Measurements from ENCODE around the gene SENP8. TPM values are rescaled to one million over a fixed set of nuclear protein-coding genes. Genes with fewer than 3 reads are reported as not detected.

The SENP8 gene
- total and polyA plus RNA-seq, 2 of the 13 experiments (the other 11 are each of a cell fraction or from before 2014, with no cell fraction given): 2.7 to 3.0 TPM

DNA sequence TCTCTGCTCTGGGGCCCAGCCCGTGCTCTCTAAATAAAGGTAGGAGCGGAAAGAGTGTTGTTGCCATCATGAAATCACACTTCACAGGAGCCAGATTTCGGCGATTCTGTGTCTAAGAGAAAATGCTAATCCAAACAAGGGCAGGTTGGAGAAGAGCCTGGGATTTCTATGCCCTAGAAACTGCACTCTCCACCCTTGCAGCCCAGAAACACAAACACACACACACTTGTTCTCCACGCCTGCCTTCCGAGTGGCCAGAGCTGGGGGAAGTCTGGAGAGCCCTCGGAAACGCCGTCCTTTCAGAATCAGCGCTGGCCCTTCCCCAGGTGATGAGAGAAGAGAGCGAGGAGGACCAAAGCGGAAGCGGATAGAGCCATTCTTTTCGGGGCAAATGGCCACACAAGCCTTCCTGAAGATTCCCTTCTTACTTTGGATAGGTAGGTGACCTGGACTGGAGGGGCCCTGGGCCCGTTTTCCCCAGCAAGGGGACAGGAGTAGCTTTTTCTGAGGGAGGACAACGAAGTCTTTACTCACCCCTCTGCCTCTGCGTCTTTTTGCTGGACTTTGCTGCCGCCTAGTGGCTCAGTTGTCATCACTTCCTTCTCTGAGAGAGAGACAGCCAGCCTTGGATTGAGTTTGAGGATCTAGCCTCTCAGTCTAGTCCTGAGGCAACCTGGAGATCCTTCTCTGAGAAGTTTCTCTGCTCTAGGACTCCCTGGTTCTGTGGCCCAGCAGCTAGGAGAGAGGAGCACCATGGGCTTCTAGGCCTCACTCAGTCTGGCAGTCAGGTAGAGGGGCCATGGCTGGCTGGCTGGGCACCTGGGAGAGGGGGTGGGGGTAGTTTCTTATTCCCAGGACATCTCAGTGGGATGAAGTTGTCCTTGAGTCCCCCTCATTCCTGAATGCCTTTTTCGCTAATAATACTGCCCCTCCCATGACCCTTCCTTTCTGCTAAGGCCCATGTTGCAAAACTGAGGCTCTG is 37.7 kb downstream of the SENP8 start (continued):
- TF ChIP-seq ZNF816 (CRISPR knock-in tag; IDR thresholded peaks at IDR 0.05; ENCODE audit: borderline replicate concordance): no peak
- TF ChIP-seq, protein P1, sequence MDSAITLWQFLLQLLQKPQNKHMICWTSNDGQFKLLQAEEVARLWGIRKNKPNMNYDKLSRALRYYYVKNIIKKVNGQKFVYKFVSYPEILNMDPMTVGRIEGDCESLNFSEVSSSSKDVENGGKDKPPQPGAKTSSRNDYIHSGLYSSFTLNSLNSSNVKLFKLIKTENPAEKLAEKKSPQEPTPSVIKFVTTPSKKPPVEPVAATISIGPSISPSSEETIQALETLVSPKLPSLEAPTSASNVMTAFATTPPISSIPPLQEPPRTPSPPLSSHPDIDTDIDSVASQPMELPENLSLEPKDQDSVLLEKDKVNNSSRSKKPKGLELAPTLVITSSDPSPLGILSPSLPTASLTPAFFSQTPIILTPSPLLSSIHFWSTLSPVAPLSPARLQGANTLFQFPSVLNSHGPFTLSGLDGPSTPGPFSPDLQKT (CRISPR knock-in tag; IDR thresholded peaks at IDR 0.05; ENCODE audit: borderline replicate concordance): no peak
- no peak for TF ChIP-seq SOX6 (IDR thresholded peaks at IDR 0.05)
- TF ChIP-seq SOX6 (CRISPR knock-in tag; IDR thresholded peaks at IDR 0.05): no peak
- TF ChIP-seq, protein P2, sequence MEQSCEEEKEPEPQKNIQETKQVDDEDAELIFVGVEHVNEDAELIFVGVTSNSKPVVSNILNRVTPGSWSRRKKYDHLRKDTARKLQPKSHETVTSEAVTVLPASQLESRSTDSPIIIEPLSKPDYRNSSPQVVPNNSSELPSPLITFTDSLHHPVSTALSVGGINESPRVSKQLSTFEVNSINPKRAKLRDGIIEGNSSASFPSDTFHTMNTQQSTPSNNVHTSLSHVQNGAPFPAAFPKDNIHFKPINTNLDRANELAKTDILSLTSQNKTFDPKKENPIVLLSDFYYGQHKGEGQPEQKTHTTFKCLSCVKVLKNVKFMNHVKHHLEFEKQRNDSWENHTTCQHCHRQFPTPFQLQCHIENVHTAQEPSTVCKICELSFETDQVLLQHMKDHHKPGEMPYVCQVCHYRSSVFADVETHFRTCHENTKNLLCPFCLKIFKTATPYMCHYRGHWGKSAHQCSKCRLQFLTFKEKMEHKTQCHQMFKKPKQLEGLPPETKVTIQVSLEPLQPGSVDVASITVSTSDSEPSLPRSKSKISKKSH (CRISPR knock-in tag; IDR thresholded peaks at IDR 0.05; ENCODE audit: borderline replicate concordance): no peak
- TF ChIP-seq CC2D1A (CRISPR knock-in tag; IDR thresholded peaks at IDR 0.05): no peak
- TF ChIP-seq ZSCAN22 (CRISPR knock-in tag; IDR thresholded peaks at IDR 0.05): no peak
- TF ChIP-seq WIZ (CRISPR knock-in tag; IDR thresholded peaks at IDR 0.05): no peak
- no peak for TF ChIP-seq RORA (CRISPR knock-in tag; IDR thresholded peaks at IDR 0.05)
- TF ChIP-seq ZNF251 (CRISPR knock-in tag; IDR thresholded peaks at IDR 0.05): no peak
- no peak for TF ChIP-seq ZNF839 (CRISPR knock-in tag; IDR thresholded peaks at IDR 0.05; ENCODE audit: borderline replicate concordance)
- TF ChIP-seq TAF15 (IDR thresholded peaks at IDR 0.05; ENCODE audit: low read depth, low read length, poor library complexity, severe bottlenecking): no peak
- TF ChIP-seq ZNF790 (CRISPR knock-in tag; IDR thresholded peaks at IDR 0.05; ENCODE audit: borderline replicate concordance): no peak
- TF ChIP-seq ZNF550 (CRISPR knock-in tag; IDR thresholded peaks at IDR 0.05; ENCODE audit: borderline replicate concordance): no peak
- TF ChIP-seq ZNF569 (CRISPR knock-in tag; IDR thresholded peaks at IDR 0.05; ENCODE audit: borderline replicate concordance): no peak
- TF ChIP-seq DR1 (CRISPR knock-in tag; IDR thresholded peaks at IDR 0.05): no peak
- no peak for TF ChIP-seq HMGA1 (CRISPR knock-in tag; conservative IDR thresholded peaks at IDR 0.05)
- TF ChIP-seq, protein P3, sequence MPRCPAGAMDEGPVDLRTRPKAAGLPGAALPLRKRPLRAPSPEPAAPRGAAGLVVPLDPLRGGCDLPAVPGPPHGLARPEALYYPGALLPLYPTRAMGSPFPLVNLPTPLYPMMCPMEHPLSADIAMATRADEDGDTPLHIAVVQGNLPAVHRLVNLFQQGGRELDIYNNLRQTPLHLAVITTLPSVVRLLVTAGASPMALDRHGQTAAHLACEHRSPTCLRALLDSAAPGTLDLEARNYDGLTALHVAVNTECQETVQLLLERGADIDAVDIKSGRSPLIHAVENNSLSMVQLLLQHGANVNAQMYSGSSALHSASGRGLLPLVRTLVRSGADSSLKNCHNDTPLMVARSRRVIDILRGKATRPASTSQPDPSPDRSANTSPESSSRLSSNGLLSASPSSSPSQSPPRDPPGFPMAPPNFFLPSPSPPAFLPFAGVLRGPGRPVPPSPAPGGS (CRISPR knock-in tag; IDR thresholded peaks at IDR 0.05): no peak
- TF ChIP-seq, protein P4, sequence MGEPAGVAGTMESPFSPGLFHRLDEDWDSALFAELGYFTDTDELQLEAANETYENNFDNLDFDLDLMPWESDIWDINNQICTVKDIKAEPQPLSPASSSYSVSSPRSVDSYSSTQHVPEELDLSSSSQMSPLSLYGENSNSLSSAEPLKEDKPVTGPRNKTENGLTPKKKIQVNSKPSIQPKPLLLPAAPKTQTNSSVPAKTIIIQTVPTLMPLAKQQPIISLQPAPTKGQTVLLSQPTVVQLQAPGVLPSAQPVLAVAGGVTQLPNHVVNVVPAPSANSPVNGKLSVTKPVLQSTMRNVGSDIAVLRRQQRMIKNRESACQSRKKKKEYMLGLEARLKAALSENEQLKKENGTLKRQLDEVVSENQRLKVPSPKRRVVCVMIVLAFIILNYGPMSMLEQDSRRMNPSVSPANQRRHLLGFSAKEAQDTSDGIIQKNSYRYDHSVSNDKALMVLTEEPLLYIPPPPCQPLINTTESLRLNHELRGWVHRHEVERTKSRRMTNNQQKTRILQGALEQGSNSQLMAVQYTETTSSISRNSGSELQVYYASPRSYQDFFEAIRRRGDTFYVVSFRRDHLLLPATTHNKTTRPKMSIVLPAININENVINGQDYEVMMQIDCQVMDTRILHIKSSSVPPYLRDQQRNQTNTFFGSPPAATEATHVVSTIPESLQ (CRISPR knock-in tag; conservative IDR thresholded peaks at IDR 0.05): no peak

Measured in HepG2 (cell line).